GM19395 (cell line): ENCODE data around the gene AUTS2.
"Not testable (repeated sequence)": the region's sequence is repeated elsewhere in the genome, so short reads cannot be mapped to it uniquely, and the experiment has no call there.

Experiments
- ATAC-seq: cut with Tn5 transposase; IDR thresholded peaks from one replicate; pipeline ENCODE4 v1.9.1; 2021; ENCODE audit warnings: mild to moderate bottlenecking, moderate library complexity; ENCODE audit not compliant: unreplicated experiment

AUTS2 gene

DNA sequence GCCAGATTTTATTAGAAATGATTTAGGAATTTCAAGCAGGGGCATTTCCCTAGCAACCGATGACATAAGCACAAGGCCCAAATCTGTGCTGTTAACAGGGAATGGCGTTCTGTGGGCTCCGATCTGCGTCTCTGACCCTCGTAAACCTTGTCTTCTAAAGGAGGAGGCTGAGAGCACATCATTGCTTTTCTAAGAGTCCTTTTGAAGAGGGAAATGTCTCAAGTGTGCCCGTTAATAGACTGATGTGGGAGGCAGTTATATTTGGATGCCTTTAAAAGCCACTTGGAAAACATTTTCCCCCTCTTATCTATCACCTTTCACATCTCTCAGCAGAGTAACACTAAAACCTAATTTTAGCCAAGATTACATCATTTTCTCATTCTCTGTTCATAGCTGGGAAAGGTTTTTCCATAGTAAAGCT lies 1109.6 kb downstream of the AUTS2 start:
- no peak for ATAC-seq

DNA sequence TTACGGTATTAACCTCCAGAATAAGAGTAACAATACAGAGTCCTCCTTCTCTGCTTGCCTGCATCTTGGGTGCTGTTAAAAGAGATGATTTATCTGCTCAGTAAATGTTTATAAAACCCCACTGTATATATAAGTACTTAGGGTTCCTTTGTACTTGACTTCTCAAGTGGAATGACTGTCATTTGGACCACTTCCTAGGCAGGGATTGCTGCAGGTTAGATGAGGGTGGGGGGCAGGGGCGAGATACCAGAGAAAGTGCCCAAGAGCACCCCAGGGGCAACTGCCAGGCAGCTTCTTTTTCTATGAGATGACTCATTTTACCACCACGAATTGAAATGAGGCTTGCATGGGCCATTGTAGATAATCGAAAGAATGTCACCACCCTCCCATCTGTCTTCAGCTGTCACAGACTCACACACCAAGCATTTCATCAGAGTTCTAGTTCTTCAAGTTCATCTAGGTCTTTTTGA lies 1111.8 kb downstream of the AUTS2 start:
- no peak for ATAC-seq

DNA sequence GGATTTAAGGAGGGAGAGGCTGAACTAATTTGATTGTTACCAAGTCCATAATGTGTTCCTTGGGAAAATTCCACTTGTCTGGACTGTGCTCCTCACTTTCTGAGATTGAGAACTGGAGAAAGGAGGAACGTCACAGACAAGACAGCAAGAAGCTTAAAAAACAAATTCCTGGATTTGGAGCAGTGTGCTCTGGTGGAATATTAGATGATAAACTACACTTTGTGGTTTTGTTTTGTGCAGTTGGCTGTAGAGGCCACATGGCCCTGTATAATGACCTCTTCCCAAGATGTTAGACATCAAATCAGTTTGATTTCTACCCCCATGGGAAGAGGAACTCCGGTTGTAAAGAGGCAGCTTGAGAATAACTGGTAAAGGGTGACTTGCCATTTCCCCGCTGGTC lies 1112.4 kb downstream of the AUTS2 start:
- ATAC-seq, result no peak

DNA sequence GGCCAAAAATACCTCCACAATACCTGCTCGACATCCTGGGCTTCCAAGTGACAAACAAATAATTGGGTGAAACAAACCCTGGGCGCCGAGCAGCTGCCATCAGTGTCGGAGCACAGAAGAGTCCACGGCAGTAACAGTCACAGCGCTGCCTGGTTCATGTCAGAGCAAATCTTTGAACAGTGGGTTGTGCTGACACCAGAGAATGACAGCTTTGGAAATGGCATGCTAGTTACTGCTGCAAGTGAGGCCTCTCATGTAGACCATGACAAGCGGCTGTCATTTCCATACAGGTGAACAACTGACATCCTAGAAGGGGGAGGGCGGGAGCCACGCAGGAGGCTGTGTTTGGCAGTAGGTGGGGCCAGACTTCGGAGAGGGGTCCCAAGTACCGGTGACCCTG lies 1113.2 kb downstream of the AUTS2 start:
- ATAC-seq, result no peak

DNA sequence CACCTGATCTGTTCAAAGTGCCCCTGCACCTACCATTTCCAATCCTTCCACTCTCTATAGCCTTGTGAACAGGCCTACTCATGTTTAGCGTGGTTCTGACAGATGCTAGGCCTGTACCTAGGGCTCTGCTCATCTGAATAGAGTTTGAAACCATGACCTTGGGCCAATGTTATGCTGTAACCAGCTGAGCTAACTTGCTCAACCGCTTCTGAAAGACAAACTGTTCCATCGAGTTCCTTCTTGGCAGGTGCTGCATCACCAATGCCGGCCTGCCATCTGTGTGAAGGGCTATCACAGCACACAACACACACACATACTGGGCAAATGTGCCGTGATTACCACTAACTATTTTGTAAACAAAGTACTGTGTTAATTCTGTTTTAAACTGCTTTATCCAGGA lies 1114.7 kb downstream of the AUTS2 start:
- no peak for ATAC-seq

DNA sequence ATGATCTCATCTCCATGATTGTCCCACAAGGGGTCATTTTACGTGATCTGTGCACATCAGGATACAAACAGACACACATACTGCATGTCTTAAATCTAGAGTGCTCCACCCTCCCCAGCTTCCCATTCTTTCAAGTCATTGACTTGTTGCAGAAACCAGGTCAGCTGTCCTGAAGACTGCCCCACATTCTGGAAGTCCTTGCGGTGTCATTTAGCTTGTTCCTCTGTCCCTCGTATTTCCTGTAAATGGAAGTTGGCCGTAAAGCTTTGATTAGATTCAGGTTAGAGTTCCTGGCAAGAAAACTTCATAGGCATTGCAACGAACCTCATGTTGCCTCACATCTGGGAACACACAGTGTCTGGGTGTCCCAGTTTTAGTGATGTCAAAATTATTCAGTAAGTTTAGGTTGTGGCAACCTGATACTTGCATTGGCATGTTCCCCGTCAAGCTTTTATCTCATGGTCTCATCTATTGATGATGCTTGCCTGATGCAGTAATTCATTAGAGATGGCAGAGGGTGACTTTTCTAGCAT lies 1116.3 kb downstream of the AUTS2 start:
- no peak for ATAC-seq

DNA sequence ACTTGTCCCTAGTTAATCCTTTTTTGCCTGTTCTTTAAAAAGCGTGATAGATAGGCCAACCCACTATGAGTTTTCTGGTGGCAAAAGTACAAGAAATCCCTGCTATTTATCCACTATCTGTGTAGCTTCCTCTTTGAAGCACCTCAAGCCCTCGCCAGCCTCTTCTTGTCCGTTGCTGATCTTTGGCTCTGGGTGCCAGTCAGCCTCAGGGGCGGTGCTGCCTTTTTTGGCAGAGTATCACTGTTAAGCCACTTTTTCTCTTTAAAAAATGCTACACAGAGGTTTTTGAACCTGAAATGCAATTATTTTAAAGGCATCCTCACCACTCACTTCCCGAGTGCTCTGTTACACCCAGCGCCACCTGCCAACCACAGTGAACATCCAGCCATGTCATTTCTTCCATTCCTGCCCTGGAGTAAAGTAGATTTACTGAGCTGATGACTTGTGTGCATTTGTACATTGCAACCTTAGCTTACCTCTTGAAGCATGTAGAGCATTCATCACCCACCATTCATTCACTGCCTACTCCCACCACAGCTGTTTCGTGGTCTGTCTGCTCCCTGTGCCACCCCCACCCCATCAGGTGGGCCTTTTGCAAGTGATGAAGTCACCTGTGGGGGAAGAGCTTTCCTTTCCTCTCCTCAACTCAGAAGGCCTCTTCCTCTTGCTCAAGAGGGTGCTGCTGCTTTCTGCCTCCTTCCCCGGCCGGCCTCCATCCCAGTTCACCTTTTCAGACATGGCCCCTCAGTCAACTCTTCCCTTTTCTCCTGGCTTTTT lies 1119.5 kb downstream of the AUTS2 start:
- no peak for ATAC-seq

DNA sequence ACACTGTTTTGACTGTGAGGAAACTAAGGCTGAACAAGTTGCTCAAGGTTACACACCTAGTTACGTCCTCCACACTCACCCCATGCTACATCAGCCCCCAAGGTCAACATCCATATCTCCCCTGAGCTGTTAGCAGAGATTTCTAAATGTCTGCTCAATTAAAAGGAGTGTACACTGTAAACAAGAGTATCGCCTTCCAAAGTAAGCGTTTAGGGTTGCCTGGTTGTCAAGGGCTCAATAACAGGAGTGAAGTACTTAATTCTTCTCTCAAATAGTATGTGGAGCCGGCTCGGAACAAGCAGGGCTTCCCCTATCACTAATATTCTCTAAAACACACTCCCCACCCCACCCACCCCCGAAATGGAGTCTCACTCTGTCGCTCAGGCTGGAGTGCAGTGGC lies 1120.8 kb downstream of the AUTS2 start:
- ATAC-seq, result no peak

DNA sequence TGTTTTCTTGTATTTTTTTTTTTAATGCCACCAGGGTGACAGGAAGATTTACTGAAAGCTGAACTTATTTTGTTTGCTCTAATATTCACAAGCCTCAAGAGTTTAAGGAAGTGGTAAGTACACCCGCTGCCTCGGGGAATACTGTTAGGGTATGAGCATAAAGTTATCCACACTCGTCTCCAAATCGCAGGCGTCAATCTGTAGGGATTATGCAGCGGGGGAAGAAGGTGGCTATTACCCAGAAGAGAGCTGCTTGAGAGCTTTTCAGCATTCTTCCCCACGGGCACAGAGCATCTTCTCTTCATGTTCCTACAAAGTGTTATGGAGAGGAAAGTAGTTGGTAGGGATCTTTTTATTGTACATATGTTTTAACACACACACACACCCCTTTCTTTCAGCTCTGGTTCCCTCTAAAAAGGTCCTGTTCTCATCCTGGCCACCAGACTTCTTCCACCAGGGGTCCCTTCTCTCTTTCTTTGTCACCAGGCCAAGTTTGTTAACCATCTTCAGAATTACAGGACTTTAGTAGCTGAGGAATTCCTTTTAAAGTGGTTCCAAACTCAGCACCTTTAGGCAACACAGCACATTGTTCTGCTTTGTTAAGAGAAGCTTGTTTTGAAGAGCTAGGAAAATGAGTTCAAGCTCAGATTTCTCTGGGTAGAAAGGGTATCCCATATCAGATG lies 1122.1 kb downstream of the AUTS2 start:
- ATAC-seq, result no peak

DNA sequence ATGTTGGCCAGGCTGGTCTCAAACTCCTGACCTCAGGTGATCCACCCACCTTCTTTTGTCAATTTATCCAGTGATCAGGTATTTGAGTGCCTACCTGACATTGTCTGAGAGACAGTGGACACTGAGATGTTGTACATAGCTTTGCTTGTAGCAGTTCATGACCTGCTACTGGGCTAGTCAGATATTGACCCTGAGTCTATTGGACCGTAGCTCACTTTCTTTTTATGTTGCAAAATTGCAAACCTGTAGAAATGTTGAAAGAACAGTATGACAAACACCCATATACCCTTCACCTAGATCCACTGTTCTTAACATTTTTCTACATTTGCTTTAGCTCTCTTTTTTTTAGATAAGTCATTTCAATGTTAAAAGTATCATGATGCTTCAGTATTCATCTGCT lies 1123.2 kb downstream of the AUTS2 start:
- no peak for ATAC-seq

DNA sequence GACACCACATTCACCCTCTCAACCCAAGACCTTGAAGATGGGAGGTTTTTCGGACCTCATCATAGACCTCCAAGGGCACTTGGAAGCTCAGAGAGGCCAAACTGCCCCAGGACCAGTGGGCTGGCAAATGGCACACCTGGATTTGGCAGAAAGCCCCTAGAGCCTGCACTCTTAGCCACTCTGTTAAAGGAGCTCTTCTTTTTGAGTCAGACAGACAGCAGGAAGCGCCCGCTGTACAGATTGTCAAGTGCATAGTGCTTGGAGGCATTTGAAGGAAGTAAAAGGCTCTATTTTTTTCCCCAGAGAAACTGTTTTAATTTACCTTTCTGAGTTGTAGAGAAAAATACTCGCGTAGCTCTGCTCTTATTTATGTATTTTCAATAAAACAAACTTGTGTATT lies 1125.1 kb downstream of the AUTS2 start:
- no peak for ATAC-seq

DNA sequence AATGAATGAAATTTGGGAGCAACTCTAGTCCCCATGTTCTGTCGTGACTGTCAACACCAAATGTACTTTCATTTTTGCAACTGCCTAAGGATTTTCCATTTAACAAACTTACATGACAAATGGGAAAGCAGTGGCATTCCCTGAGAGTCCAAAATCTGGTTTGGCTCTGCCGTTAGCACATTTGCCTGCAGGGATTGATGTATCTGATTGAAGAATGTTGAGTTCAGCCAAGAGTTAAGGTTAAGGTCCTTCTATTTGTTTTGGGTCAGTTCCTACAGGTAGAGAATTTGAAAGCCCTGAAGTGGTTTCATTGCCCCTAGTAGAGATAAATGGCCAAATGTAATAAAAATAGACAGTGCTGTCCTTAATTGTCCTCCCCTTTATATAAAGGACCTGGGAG lies 1127.2 kb downstream of the AUTS2 start:
- no peak for ATAC-seq

DNA sequence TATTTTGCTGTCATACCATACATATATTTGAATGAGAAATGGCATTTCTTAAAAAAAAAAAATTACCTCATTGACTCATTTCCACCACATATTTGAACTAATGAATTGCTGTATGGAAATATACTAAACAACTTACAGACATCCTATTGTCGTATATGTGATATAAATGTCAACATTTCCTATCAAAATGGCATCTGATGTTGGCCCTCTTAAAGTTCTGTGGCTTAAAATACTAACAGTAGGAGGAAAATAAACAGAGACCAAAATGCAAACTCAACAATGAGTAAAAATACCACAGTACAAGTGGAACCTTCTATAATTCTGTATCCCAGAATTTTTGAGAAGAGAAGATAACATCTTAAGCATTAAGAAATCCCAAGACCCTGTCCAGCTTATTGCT lies 1128.0 kb downstream of the AUTS2 start:
- no peak for ATAC-seq

DNA sequence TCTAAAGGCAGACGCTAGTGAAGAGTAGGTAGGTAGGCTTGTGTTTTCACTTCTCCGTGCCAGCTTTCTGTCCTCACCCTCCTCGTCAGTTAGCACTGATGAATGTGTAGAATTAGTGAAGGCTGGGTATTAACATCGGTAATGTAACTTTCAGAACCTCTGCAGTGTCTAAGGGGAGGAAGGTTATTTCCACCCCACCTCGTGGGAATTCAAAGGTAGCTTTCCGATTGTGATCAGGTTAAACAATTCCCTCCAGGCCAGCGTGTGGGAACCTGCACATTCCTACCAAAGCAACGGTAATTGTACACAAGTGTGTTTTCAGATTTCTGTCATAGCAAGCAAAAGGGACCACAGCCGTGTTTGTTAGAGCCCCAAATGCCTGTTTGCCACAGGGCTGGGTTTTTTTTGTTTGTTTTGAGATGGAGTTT lies 1128.7 kb downstream of the AUTS2 start:
- no peak for ATAC-seq

DNA sequence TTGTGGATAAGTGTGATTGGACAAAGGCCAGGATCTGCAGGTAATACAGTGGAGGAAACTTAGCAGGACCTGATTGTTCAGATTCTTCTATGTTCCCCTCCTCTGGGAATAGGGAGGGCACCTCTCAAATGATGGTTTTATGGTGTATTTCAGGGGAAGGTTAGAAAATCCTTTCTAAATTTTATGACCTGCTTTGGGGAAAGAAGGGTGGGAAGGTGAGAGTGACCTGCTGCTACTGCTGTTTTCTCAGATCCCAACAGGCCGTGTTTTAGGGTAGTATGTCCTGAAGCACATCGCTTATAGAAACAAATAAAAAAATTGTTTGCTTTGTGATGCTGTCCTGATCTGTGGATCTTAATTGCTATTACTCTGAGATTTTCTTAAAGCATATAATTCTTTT lies 1129.6 kb downstream of the AUTS2 start:
- no peak for ATAC-seq

DNA sequence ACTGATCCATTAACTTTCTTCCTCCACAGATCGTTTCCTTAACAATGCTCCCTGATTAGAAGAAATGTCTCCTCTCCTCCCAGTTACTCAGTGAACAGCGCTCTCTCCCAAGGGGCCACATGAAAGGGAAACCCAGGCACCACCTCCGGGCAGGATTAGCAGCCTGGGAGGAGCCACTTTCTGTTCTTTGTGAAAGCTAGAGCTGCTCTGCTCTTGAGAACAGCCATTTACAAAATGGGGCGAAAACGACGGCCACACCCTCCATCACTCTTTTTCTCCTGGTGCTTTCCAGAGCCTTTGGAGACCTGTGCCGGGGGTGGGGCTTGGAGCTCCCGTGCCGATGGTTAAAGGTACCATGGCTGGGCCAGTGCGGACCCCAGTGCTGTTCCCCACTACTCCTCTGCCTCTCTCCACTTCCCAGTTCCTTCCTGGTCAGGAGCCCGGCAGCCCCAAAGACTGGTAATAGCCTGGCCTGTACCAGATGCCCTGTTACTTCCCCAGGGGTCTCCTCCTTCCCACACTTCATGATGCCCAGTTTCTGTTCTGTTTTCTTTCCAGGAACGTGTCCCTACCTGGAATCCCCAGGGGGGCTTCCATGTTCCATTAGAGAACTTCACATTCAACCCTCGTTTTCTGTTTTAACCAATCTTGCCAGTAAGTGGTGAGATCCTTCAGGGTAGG lies 1130.7 kb downstream of the AUTS2 start:
- ATAC-seq, result no peak

DNA sequence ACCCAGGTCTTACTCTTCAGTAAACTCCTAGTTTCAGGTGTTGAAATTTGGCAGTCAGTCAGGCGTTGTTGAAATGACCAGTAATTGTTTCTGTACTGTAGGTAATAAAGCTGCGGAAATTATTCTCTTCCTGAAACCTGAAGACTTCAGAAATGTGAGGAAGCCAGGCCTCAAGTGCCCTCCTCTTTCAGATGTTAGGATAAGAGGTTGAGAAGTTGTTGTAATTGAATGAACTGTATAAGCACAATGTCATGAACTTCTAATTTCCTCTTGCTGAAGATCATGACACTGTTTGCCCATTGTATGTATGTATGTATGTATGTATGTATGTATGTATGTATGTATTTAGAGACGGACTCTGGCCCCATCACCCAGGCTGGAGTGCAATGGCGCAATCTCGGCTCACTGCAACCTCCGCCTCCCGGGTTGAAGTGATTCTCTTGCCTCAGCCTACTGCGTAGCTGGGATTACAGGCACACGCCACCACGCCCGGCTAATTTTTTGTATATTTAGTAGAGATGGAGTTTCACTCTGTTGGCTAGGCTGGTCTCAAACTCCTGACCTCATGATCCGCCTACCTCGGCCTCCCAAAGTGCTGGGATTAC lies 1131.4 kb downstream of the AUTS2 start:
- not testable (repeated sequence) for ATAC-seq

DNA sequence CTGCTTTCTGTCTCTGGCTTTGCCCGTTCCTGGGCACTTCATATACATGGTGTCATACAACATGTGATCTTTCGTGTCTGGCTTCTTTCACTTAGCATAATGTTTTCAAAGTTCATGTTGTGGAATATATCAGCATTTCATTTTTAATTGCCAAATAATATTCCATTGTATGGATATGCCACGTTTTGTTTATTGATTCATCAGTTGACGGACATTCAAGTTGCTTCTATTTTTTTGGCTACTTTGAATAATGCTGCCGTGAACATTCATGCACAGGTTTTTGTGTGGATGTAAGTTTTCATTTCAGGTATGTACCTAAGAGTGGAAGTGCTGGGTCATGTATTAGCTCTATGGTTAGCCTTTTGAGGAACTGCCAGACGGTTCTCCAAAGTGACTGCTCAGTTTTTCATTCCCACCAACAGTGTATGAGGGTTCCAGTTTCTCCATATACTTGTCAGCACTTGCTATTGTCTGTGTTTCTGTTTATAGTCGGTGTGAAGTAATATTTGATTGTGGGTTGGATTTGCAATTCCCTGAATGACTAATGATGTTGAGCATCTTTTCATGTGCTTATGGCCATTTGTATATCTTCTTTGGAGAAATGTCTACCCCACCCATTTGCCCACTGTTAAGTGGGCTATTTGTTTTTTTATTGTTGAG lies 1132.3 kb downstream of the AUTS2 start:
- no peak for ATAC-seq

DNA sequence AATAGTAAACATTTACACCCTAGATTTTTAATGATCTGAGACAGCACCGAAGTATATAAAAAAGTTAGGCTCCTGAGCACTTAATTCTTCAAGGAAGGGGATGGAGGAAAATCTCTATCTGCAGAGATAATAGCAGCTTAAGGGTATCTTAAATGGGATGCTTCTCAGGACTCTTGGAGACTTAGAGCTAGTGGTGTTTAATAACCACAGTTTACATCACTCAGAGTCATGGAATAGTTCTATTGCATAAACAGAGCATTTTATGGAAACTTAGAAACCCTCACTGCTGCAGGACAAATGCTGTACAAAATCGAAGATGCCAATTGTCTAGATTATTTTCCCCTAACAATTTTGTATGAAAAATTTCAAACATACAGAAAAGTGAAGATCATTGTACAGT lies 1134.8 kb downstream of the AUTS2 start:
- ATAC-seq, result no peak

DNA sequence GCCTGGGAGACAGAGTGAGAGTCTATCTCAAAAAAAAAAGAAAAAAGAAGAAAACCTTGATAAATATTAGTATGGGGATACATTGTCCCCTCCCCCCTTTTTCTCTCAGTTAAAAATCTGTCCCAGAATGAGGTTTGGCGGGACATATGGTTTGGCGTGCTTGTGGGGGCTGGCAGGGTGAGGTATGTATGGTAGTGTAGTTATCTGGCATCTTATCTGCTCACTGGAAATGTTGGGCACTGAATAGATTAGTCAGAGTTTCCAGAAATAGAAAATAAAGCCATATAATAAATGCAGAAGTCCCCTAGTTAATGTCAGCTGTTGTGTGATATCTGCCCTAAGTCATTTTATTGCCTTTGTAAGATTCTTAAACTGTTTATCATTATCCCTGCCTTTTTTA lies 1136.1 kb downstream of the AUTS2 start:
- ATAC-seq, result no peak

DNA sequence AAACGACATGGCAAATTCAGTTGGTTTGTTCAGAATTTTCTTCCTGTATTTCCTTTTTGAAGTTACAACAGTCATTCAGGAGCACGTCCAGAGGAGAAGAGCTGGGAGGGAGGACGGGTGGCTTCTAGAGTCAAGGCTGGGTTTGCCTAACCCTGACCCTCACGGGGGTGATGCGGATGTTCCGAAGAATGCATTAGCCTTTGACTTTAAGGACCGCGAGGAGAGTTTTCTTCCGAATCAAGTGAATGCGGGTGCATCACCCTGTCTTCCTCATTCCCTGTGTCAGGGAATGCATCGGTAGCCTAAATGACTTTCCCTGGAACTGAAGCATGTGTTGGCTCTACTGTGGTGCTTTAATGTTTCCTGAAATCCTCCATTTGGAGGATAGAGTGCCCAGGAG lies 1137.0 kb downstream of the AUTS2 start:
- ATAC-seq, result no peak
